Stimulated activated CD8-positive, alpha-beta memory T cell treated with anti-CD3 and anti-CD28 coated beads, Interleukin-12 subunit alpha, Interleukin-12 subunit beta, amount 100 ng/mL, for 24 hours (primary cell): ENCODE data around the gene MROH2B.
"Not testable (repeated sequence)": the region's sequence is repeated elsewhere in the genome, so short reads cannot be mapped to it uniquely, and the experiment has no call there.

Source experiments
- DNase-seq: peaks from one replicate; pipeline ENCODE4 v3.0.0-alpha.2; 2020; ENCODE audit errors: extremely low read depth

The MROH2B gene

GRCh38 chr5:41022600-41022999 lies 48.5 kb downstream of the MROH2B start:
- not testable (repeated sequence) for DNase-seq

GRCh38 chr5:41012318-41012717 lies 58.8 kb downstream of the MROH2B start:
- no peak for DNase-seq

GRCh38 chr5:41010572-41010971 lies 60.6 kb downstream of the MROH2B start:
- no peak for DNase-seq

GRCh38 chr5:41009232-41009631 lies 61.9 kb downstream of the MROH2B start:
- DNase-seq = no peak

- no peak for DNase-seq
Observed at GRCh38 chr5:41004931-41005330, 66.2 kb downstream of the MROH2B start.

- DNase-seq = no peak
Observed at GRCh38 chr5:41003670-41004376, 67.3 kb downstream of the MROH2B start.

- no peak for DNase-seq
Observed at GRCh38 chr5:40999966-41000365, 71.2 kb downstream of the MROH2B start.

GRCh38 chr5:40999142-40999541 lies 72.0 kb downstream of the MROH2B start:
- DNase-seq = no peak

GRCh38 chr5:40995801-40996586 lies 75.1 kb downstream of the MROH2B start:
- DNase-seq = no peak

- DNase-seq = no peak
Observed at GRCh38 chr5:40991981-40992559, 79.1 kb downstream of the MROH2B start.

GRCh38 chr5:40991168-40991980 lies 79.8 kb downstream of the MROH2B start:
- DNase-seq = no peak

GRCh38 chr5:40988746-40989510 lies 82.2 kb downstream of the MROH2B start:
- no peak for DNase-seq

GRCh38 chr5:40987349-40987748 lies 83.8 kb downstream of the MROH2B start:
- DNase-seq = no peak

GRCh38 chr5:40986666-40987065 lies 84.5 kb downstream of the MROH2B start:
- DNase-seq = no peak

- no peak for DNase-seq
Observed at GRCh38 chr5:40985501-40985900, 85.6 kb downstream of the MROH2B start.

GRCh38 chr5:40984884-40985283 lies 86.3 kb downstream of the MROH2B start:
- no peak for DNase-seq

- DNase-seq = no peak
Observed at GRCh38 chr5:40983781-40984180, 87.4 kb downstream of the MROH2B start.

- no peak for DNase-seq
Observed at GRCh38 chr5:40981420-40981819, 89.7 kb downstream of the MROH2B start.

GRCh38 chr5:40976836-40977235 lies 94.3 kb downstream of the MROH2B start:
- no peak for DNase-seq

- DNase-seq = no peak
Observed at GRCh38 chr5:40976041-40976440, 95.1 kb downstream of the MROH2B start.

- DNase-seq = no peak
Observed at GRCh38 chr5:40973364-40974004, 97.7 kb downstream of the MROH2B start.
